GM19397 (cell line): ENCODE measurements around the gene CACNA2D3.

Experiments used
- ATAC-seq: cut with Tn5 transposase; IDR thresholded peaks from one replicate; pipeline ENCODE4 v1.9.1; 2021; ENCODE audit warnings: mild to moderate bottlenecking, moderate library complexity; ENCODE audit not compliant: unreplicated experiment

Gene CACNA2D3

GRCh38 chr3:54647721-54648120 lies 525.4 kb downstream of the CACNA2D3 start:
- ATAC-seq = no peak

GRCh38 chr3:54649551-54649950 lies 527.2 kb downstream of the CACNA2D3 start:
- ATAC-seq = no peak

- ATAC-seq = no peak
Observed at GRCh38 chr3:54653456-54654195, 531.3 kb downstream of the CACNA2D3 start.

GRCh38 chr3:54654776-54655175 lies 532.4 kb downstream of the CACNA2D3 start:
- ATAC-seq = no peak

- no peak for ATAC-seq
Observed at GRCh38 chr3:54659347-54659746, 537.0 kb downstream of the CACNA2D3 start.

- ATAC-seq = no peak
Observed at GRCh38 chr3:54660714-54661132, 538.4 kb downstream of the CACNA2D3 start.

GRCh38 chr3:54661151-54661550 lies 538.8 kb downstream of the CACNA2D3 start:
- ATAC-seq = no peak

GRCh38 chr3:54663501-54664011 lies 541.2 kb downstream of the CACNA2D3 start:
- ATAC-seq = no peak

- no peak for ATAC-seq
Observed at GRCh38 chr3:54665016-54665600, 542.8 kb downstream of the CACNA2D3 start.

GRCh38 chr3:54668236-54668635 lies 545.9 kb downstream of the CACNA2D3 start:
- ATAC-seq = no peak

GRCh38 chr3:54670201-54671000 lies 548.0 kb downstream of the CACNA2D3 start:
- no peak for ATAC-seq

GRCh38 chr3:54671511-54671910 lies 549.2 kb downstream of the CACNA2D3 start:
- ATAC-seq = no peak

GRCh38 chr3:54676087-54676486 lies 553.7 kb downstream of the CACNA2D3 start:
- no peak for ATAC-seq

GRCh38 chr3:54681706-54682105 lies 559.4 kb downstream of the CACNA2D3 start:
- ATAC-seq = no peak

GRCh38 chr3:54685213-54685612 lies 562.9 kb downstream of the CACNA2D3 start:
- no peak for ATAC-seq

- no peak for ATAC-seq
Observed at GRCh38 chr3:54691289-54691771, 569.0 kb downstream of the CACNA2D3 start.

GRCh38 chr3:54696313-54696712 lies 574.0 kb downstream of the CACNA2D3 start:
- ATAC-seq = no peak

GRCh38 chr3:54698054-54698453 lies 575.7 kb downstream of the CACNA2D3 start:
- ATAC-seq = no peak

GRCh38 chr3:54703923-54704322 lies 581.6 kb downstream of the CACNA2D3 start:
- ATAC-seq = no peak

GRCh38 chr3:54705730-54706129 lies 583.4 kb downstream of the CACNA2D3 start:
- no peak for ATAC-seq

GRCh38 chr3:54706738-54707137 lies 584.4 kb downstream of the CACNA2D3 start:
- no peak for ATAC-seq
